ENCODE results near the gene PCDHGC3. TPM values are rescaled to one million over a fixed set of nuclear protein-coding genes. Genes with fewer than 3 reads are reported as not detected.

PCDHGC3 gene
- total RNA-seq, 1 experiment from 2014 or later, result 112 TPM

DNA sequence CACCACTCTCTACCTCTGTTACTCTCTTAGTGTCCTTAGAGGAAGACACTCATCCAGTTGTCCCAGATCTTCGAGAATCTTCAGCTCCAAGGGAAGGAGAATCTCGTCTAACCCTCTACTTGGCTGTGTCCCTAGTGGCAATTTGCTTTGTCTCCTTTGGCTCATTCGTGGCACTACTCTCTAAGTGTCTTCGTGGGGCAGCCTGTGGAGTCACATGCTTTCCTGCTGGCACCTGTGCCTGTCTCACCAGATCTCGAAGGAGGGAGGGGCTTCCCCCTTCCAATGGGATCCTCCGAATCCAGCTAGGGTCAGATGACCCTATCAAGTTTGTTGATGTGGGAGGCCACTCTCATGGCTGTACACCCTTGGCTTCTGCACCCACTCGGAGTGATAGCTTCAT, 11.4 kb downstream of the PCDHGC3 start:
- H3K9me3 ChIP-seq (ENCODE audit: low read depth, low read length, poor library complexity, severe bottlenecking), result no peaks in the 10 kb centered on the region
- H3K4me1 ChIP-seq (ENCODE audit: insufficient read depth, low read length, poor library complexity, severe bottlenecking), result peaks cover 29% of the 10 kb centered on the region
- H3K36me3 ChIP-seq (ENCODE audit: insufficient read depth, low read length, poor library complexity, severe bottlenecking), result peaks cover 19% of the 10 kb centered on the region
- DNase-seq (ENCODE audit: low spot score), result no peak
- no peak overlapping the region for H3K4me3 ChIP-seq (ENCODE audit: low read depth, low read length, poor library complexity, severe bottlenecking)
- TF ChIP-seq, protein P1, sequence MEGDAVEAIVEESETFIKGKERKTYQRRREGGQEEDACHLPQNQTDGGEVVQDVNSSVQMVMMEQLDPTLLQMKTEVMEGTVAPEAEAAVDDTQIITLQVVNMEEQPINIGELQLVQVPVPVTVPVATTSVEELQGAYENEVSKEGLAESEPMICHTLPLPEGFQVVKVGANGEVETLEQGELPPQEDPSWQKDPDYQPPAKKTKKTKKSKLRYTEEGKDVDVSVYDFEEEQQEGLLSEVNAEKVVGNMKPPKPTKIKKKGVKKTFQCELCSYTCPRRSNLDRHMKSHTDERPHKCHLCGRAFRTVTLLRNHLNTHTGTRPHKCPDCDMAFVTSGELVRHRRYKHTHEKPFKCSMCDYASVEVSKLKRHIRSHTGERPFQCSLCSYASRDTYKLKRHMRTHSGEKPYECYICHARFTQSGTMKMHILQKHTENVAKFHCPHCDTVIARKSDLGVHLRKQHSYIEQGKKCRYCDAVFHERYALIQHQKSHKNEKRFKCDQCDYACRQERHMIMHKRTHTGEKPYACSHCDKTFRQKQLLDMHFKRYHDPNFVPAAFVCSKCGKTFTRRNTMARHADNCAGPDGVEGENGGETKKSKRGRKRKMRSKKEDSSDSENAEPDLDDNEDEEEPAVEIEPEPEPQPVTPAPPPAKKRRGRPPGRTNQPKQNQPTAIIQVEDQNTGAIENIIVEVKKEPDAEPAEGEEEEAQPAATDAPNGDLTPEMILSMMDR (conservative IDR thresholded peaks at IDR 0.05; ENCODE audit: low read depth, low read length), result no peak
- TF ChIP-seq EZH2 (IDR thresholded peaks at IDR 0.05; ENCODE audit: borderline replicate concordance, low read depth, low read length, poor library complexity, severe bottlenecking), result no peak
- intact Hi-C loops (cut with micrococcal nuclease; ENCODE audit: unreplicated experiment), result no loop called here
- ChIA-PET POLR2A (ENCODE audit: low non-redundant PET) (no interaction called here), CTCF (no interaction called here)
- no peaks in the 10 kb centered on the region for H3K27me3 ChIP-seq (replicated peaks; ENCODE audit: insufficient read depth, low read depth, low read length, poor library complexity)
- BruUV-seq (replicated peaks), result no TSS peak
- H3K27ac ChIP-seq (ENCODE audit: low read depth, low read length, poor library complexity, severe bottlenecking), result no peak overlapping the region

DNA sequence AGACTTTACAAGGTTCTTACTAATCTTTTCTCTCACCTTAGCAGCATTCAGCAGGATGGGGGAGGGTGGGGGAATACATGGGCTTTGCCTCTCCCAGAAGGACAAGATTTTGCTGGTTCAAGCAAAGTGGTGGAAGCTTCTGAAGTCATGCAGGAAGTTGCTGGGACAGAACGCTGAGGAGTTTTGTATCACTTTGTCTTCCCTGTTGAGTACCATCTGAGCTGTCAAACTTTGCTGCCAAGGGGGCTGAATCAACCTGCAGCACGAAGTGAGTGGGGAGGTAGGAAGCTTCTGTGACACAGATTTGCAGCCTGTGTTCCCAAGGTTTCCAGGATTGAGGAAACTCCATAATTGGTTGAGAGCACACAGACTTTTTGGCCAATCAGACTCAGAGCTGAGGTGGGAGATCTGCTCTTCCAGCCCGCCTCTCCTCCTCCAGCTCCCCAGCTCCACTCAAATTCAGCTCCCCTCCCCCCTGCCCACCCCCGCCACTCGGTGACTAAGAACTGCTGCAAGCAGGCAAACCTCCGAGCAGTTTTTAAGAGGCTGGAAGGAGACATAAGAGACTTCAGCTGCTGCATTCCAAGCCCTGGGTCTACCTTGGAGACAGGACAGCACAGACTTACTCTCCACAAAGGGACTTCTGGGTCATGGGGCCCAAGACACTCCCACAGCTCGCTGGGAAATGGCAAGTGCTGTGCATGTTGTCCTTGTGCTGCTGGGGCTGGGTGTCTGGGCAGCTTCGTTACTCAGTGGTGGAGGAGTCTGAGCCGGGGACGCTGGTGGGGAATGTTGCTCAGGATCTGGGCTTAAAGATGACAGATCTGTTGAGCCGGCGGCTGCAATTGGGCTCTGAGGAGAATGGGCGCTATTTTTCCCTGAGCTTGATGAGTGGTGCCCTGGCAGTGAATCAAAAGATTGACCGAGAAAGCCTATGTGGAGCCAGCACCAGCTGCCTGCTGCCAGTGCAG, 13.1 kb downstream of the PCDHGC3 start, which contains the start of gene PCDHGC5:
Gene PCDHGC5, plus strand, starts transcription at position 491 of the 971 bp plus-strand sequence. Its CDS starts 160 bp downstream, at position 651.
- TF ChIP-seq, protein P1 (conservative IDR thresholded peaks at IDR 0.05; ENCODE audit: low read depth, low read length), result no peak
- TF ChIP-seq EZH2 (IDR thresholded peaks at IDR 0.05; ENCODE audit: borderline replicate concordance, low read depth, low read length, poor library complexity, severe bottlenecking), result no peak
- Histone ChIP-seq H3K4me1 (ENCODE audit: insufficient read depth, low read length, poor library complexity, severe bottlenecking) (peaks cover 32% of the 10 kb centered on the region), H3K9me3 (ENCODE audit: low read depth, low read length, poor library complexity, severe bottlenecking) (no peaks in the 10 kb centered on the region), H3K36me3 (ENCODE audit: insufficient read depth, low read length, poor library complexity, severe bottlenecking) (peaks cover 19% of the 10 kb centered on the region), H3K27me3 (replicated peaks; ENCODE audit: insufficient read depth, low read depth, low read length, poor library complexity) (no peaks in the 10 kb centered on the region), H3K27ac (ENCODE audit: low read depth, low read length, poor library complexity, severe bottlenecking) (peak within 1 kb of the TSS; percentile 50), H3K4me3 (ENCODE audit: low read depth, low read length, poor library complexity, severe bottlenecking) (no peak within 1 kb of the TSS)
- ChIA-PET CTCF (interaction anchor here (0.6 kb wide), 1 partner anchor 841 kb away, joined by 3 read pairs; no protein-coding TSS in a partner anchor), POLR2A (ENCODE audit: low non-redundant PET) (no interaction called here)
- no peak for DNase-seq (ENCODE audit: low spot score)
- BruUV-seq (replicated peaks), result no TSS peak
- intact Hi-C loops (cut with micrococcal nuclease; ENCODE audit: unreplicated experiment), result no loop called here

DNA sequence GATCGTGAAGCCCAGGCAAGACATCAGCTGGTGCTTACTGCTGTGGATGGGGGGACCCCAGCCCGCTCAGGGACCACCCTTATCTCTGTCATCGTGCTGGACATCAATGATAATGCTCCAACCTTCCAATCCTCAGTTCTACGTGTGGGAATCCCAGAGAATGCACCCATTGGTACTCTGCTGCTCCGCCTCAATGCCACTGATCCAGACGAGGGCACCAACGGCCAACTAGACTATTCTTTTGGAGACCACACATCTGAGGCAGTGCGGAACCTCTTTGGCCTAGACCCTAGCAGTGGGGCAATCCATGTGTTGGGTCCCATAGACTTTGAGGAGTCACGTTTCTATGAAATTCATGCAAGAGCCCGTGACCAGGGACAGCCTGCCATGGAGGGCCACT, 14.1 kb downstream of the PCDHGC3 start:
- H3K9me3 ChIP-seq (ENCODE audit: low read depth, low read length, poor library complexity, severe bottlenecking), result no peaks in the 10 kb centered on the region
- H3K4me1 ChIP-seq (ENCODE audit: insufficient read depth, low read length, poor library complexity, severe bottlenecking), result peaks cover 37% of the 10 kb centered on the region
- intact Hi-C loops (cut with micrococcal nuclease; ENCODE audit: unreplicated experiment), result no loop called here
- no peak for DNase-seq (ENCODE audit: low spot score)
- peaks cover 19% of the 10 kb centered on the region for H3K36me3 ChIP-seq (ENCODE audit: insufficient read depth, low read length, poor library complexity, severe bottlenecking)
- H3K27me3 ChIP-seq (replicated peaks; ENCODE audit: insufficient read depth, low read depth, low read length, poor library complexity), result no peaks in the 10 kb centered on the region
- TF ChIP-seq, protein P1 (conservative IDR thresholded peaks at IDR 0.05; ENCODE audit: low read depth, low read length), result no peak
- no peak for TF ChIP-seq EZH2 (IDR thresholded peaks at IDR 0.05; ENCODE audit: borderline replicate concordance, low read depth, low read length, poor library complexity, severe bottlenecking)
- peak overlapping the region; percentile 50 for H3K27ac ChIP-seq (ENCODE audit: low read depth, low read length, poor library complexity, severe bottlenecking)
- H3K4me3 ChIP-seq (ENCODE audit: low read depth, low read length, poor library complexity, severe bottlenecking), result no peak overlapping the region
- BruUV-seq (replicated peaks), result no TSS peak
- CTCF ChIA-PET, result no interaction called here
- POLR2A ChIA-PET (ENCODE audit: low non-redundant PET), result no interaction called here

Data from A673 (cell line).